Measurements from ENCODE around the gene SELENOO.

SELENOO gene

GRCh38 chr22:50218153-50218995, 17.6 kb downstream of the SELENOO start:
- no peak for DNase-seq

- no peak for DNase-seq
These were observed 18.4 kb downstream of the SELENOO start for GRCh38 chr22:50218996-50219727.

GRCh38 chr22:50219800-50220602, 19.2 kb downstream of the SELENOO start:
- no peak for DNase-seq

GRCh38 chr22:50220603-50221409, 20.0 kb downstream of the SELENOO start:
- no peak for DNase-seq

- DNase-seq = no peak
These were observed 20.8 kb downstream of the SELENOO start for GRCh38 chr22:50221410-50222300.

- DNase-seq = no peak
These were observed 21.7 kb downstream of the SELENOO start for GRCh38 chr22:50222508-50222907.

- no peak for DNase-seq
These were observed 23.3 kb downstream of the SELENOO start for GRCh38 chr22:50224071-50224470.

GRCh38 chr22:50225200-50225969, 24.6 kb downstream of the SELENOO start:
- no peak for DNase-seq

GRCh38 chr22:50226063-50226874, 25.5 kb downstream of the SELENOO start:
- no peak for DNase-seq

GRCh38 chr22:50226875-50227165, 26.0 kb downstream of the SELENOO start:
- DNase-seq = no peak

GRCh38 chr22:50227579-50228215, 26.9 kb downstream of the SELENOO start:
- no peak for DNase-seq

GRCh38 chr22:50228366-50228765, 27.6 kb downstream of the SELENOO start:
- DNase-seq = no peak

GRCh38 chr22:50229370-50229769, 28.6 kb downstream of the SELENOO start:
- DNase-seq = no peak

- no peak for DNase-seq
These were observed 31.8 kb downstream of the SELENOO start for GRCh38 chr22:50232481-50233151.

GRCh38 chr22:50233223-50233622, 32.4 kb downstream of the SELENOO start:
- DNase-seq = no peak

- DNase-seq = no peak
These were observed 36.1 kb downstream of the SELENOO start for GRCh38 chr22:50236731-50237409.

GRCh38 chr22:50238755-50239154, 37.9 kb downstream of the SELENOO start:
- no peak for DNase-seq

- no peak for DNase-seq
These were observed 41.7 kb downstream of the SELENOO start for GRCh38 chr22:50242406-50242949.

All from DMS 273 treated with DMSO at 0.1 percent for 48 hours (cell line).